KG1 (cell line): ENCODE results near the gene ERH.
"Not testable (repeated sequence)": the region's sequence is repeated elsewhere in the genome, so short reads cannot be mapped to it uniquely, and the experiment has no call there.

Experiments used
- DNase-seq: peaks from one replicate; lab custom pipeline; 2025; lab: John Stamatoyannopoulos, UW

The ERH gene

GRCh38 chr14:69395929-69396328, 2.2 kb downstream of the ERH start:
- DNase-seq = no peak

- DNase-seq = no peak
These were observed 5.6 kb downstream of the ERH start for GRCh38 chr14:69392481-69392880.

- not testable (repeated sequence) for DNase-seq
These were observed 6.7 kb downstream of the ERH start for GRCh38 chr14:69391400-69391799.

GRCh38 chr14:69387311-69387710, 10.8 kb downstream of the ERH start:
- DNase-seq = no peak

GRCh38 chr14:69378274-69378673, 19.8 kb downstream of the ERH start:
- no peak for DNase-seq

GRCh38 chr14:69376439-69376838, 21.7 kb downstream of the ERH start:
- no peak for DNase-seq

GRCh38 chr14:69375722-69376121, 22.4 kb downstream of the ERH start:
- no peak for DNase-seq

GRCh38 chr14:69375182-69375581, 22.9 kb downstream of the ERH start:
- DNase-seq = no peak

- DNase-seq = no peak
These were observed 23.9 kb downstream of the ERH start for GRCh38 chr14:69374235-69374634.

- no peak for DNase-seq
These were observed 25.0 kb downstream of the ERH start for GRCh38 chr14:69373104-69373503.

GRCh38 chr14:69372146-69372545, 26.0 kb downstream of the ERH start:
- DNase-seq = no peak

GRCh38 chr14:69370061-69370460, 28.0 kb downstream of the ERH start:
- DNase-seq = no peak

GRCh38 chr14:69368381-69368780, 29.7 kb downstream of the ERH start:
- no peak for DNase-seq

- no peak for DNase-seq
These were observed 31.3 kb downstream of the ERH start for GRCh38 chr14:69366761-69367160.

- no peak for DNase-seq
These were observed 32.0 kb downstream of the ERH start for GRCh38 chr14:69366069-69366468.

- DNase-seq = no peak
These were observed 33.7 kb downstream of the ERH start for GRCh38 chr14:69364378-69364777.

GRCh38 chr14:69363964-69364363, 34.1 kb downstream of the ERH start:
- DNase-seq = no peak

- no peak for DNase-seq
These were observed 35.0 kb downstream of the ERH start for GRCh38 chr14:69363055-69363454.

GRCh38 chr14:69360438-69361108, 37.5 kb downstream of the ERH start:
- no peak for DNase-seq

- no peak for DNase-seq
These were observed 39.1 kb downstream of the ERH start for GRCh38 chr14:69358966-69359365.

GRCh38 chr14:69358233-69358963, 39.7 kb downstream of the ERH start:
- DNase-seq = no peak

- no peak for DNase-seq
These were observed 40.4 kb downstream of the ERH start for GRCh38 chr14:69357544-69358200.

GRCh38 chr14:69356903-69357543, 41.1 kb downstream of the ERH start:
- DNase-seq = no peak
